Sigmoid colon (tissue), 4 donors: ENCODE data around the gene PLK1.

ENCODE experiments used
- EP300 ChIP-seq, 4 donors: sonication (generic); formaldehyde crosslinking; IDR thresholded peaks; one replicate each; pipeline ENCODE4 v1.6.1; 2017; ENCODE audit warnings: antibody characterized with exemption in 4 of 4
- POLR2A ChIP-seq, 2 donors: fragments of 450-650 bp; IDR thresholded peaks; one replicate each; pipeline ENCODE4 v1.6.1; 2016; ENCODE audit warnings: antibody characterized with exemption in 2 of 2, mild to moderate bottlenecking in 2 of 2, moderate library complexity in 2 of 2
- POLR2AphosphoS5 ChIP-seq, 4 donors: sonication (generic); formaldehyde crosslinking; IDR thresholded peaks; one replicate each; pipeline ENCODE4 v1.6.1; 2017; ENCODE audit warnings: antibody characterized with exemption in 4 of 4
- TF ChIP-seq, protein P1 (sequence below), 4 experiments: fragments of 450-650 bp in 3 of 4; fragments of 200-600 bp in 1 of 4; IDR thresholded peaks; one replicate each; pipeline ENCODE4 v1.5.1; 2016 to 2019; ENCODE audit warnings: antibody characterized with exemption in 4 of 4, mild to moderate bottlenecking in 3 of 4, moderate library complexity in 2 of 4

DNA sequence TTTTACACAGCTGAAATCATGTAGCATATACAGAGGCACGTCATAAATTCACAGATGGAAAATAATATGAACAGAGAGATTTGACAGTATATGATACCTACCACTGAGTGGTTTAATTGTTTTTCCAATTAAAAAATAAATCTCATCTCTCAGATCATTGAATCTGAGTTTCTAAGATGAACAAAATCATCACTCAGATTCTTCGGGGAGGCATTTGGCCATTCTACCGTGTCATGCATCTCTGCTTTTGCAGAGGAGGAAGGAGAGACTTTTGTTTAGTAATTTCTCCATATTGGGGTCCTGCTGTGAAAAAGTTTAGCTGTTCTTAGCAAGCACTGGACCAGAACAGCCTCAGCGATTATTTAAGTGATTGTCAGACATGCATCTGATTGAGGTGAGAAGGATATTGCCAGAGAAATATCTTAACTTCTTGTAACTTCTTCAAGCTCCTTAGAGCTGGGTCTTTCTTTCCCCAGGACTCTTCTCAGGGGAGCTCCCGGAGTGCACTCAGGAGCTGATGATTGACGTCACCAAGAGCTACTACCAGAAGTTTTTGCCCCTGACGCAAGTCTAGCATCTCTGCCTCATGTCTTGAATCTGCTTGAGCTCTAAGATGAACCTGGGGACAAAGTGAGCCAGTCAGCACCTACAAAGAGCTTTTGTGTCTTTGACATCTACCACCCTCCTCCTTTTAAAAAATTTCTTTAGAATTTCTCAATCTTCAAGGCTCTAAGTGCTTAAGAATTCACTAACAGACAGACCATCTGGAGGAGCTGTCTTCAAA is 11.9 kb upstream of the PLK1 start:
- no peak for TF ChIP-seq EP300 (IDR thresholded peaks at IDR 0.05)
- TF ChIP-seq, protein P1, sequence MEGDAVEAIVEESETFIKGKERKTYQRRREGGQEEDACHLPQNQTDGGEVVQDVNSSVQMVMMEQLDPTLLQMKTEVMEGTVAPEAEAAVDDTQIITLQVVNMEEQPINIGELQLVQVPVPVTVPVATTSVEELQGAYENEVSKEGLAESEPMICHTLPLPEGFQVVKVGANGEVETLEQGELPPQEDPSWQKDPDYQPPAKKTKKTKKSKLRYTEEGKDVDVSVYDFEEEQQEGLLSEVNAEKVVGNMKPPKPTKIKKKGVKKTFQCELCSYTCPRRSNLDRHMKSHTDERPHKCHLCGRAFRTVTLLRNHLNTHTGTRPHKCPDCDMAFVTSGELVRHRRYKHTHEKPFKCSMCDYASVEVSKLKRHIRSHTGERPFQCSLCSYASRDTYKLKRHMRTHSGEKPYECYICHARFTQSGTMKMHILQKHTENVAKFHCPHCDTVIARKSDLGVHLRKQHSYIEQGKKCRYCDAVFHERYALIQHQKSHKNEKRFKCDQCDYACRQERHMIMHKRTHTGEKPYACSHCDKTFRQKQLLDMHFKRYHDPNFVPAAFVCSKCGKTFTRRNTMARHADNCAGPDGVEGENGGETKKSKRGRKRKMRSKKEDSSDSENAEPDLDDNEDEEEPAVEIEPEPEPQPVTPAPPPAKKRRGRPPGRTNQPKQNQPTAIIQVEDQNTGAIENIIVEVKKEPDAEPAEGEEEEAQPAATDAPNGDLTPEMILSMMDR (IDR thresholded peaks at IDR 0.05): no peak
- TF ChIP-seq POLR2A (IDR thresholded peaks at IDR 0.05): no peak
- TF ChIP-seq POLR2AphosphoS5 (IDR thresholded peaks at IDR 0.05): no peak
